ENCODE data around the gene IL25.

DNA sequence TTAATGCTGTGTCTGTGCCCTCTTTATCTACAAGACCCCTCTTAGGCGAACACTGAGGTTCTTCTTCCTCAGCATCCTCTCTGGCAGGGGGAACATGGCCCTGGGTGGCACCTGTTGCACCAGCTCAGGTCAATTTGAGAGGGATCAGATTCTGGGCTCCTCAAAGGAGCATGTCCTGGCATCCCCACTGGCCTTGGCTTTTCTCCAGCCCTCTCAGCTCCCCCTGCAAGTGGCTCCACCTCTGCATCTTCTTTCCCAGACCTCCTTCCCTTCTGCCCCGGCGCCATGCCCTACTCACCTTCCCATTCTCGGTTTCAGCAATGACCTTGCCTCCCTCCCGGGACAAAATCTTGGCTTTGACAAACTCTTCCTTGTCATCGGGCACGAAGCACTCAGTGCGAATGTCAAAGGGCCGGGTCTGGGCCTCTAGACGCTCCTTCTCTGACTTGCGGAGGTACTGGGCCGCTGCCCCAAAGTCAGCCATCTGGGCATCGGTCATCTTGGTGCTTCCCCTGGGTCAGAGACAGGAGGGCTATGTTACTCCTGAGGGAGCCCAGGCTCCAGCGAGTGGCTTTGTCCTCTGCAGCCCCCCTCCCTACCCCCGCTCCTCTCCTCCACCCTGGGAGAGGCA lies 34.2 kb downstream of the IL25 start:
- TF ChIP-seq, protein P1, sequence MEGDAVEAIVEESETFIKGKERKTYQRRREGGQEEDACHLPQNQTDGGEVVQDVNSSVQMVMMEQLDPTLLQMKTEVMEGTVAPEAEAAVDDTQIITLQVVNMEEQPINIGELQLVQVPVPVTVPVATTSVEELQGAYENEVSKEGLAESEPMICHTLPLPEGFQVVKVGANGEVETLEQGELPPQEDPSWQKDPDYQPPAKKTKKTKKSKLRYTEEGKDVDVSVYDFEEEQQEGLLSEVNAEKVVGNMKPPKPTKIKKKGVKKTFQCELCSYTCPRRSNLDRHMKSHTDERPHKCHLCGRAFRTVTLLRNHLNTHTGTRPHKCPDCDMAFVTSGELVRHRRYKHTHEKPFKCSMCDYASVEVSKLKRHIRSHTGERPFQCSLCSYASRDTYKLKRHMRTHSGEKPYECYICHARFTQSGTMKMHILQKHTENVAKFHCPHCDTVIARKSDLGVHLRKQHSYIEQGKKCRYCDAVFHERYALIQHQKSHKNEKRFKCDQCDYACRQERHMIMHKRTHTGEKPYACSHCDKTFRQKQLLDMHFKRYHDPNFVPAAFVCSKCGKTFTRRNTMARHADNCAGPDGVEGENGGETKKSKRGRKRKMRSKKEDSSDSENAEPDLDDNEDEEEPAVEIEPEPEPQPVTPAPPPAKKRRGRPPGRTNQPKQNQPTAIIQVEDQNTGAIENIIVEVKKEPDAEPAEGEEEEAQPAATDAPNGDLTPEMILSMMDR (IDR thresholded peaks at IDR 0.05), result no peak
- no peak for TF ChIP-seq POLR2A (IDR thresholded peaks at IDR 0.05)
- no peak for TF ChIP-seq EP300 (IDR thresholded peaks at IDR 0.05)

All from ovary (tissue), 3 donors.